Measurements from ENCODE around the gene PRDM11.

PRDM11 gene

GRCh38 chr11:45269678-45270077 lies 123.2 kb downstream of the PRDM11 start:
- Histone ChIP-seq H3K27me3 (no peaks in the 10 kb centered on the region), H3K9me3 (no peaks in the 10 kb centered on the region), H3K4me1 (no peaks in the 10 kb centered on the region), H3K4me3 (ENCODE audit: low read depth, low read length) (no peak overlapping the region), H3K36me3 (no peaks in the 10 kb centered on the region)
- DNase-seq: no peak
- no peak for TF ChIP-seq CTCF (IDR thresholded peaks at IDR 0.05; ENCODE audit: low read depth, low read length)

- Histone ChIP-seq H3K4me3 (ENCODE audit: low read depth, low read length) (no peak overlapping the region), H3K27me3 (no peaks in the 10 kb centered on the region), H3K36me3 (no peaks in the 10 kb centered on the region), H3K9me3 (no peaks in the 10 kb centered on the region), H3K4me1 (no peaks in the 10 kb centered on the region)
- TF ChIP-seq CTCF (IDR thresholded peaks at IDR 0.05; ENCODE audit: low read depth, low read length): no peak
- no peak for DNase-seq
Observed at GRCh38 chr11:45270946-45271716, 124.7 kb downstream of the PRDM11 start.

DNA sequence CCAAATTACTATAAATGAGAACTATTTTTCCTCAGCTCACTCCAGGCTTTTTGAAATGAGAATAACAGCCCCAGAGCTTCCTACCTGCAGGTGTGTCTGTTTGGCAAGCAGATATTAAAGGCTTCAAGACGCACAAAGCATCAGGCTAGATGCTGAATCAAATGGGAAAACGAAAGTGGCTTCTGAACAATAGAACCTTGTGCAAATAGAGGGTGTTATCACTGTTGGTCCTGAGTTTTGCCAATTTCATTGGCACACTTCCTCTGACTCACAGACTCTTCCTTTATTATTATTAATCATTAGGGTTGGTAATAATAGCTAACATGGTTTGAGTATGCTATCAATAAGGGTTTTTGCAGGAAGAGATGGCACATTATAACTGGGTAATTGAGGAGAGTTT lies 126.3 kb downstream of the PRDM11 start:
- Histone ChIP-seq H3K36me3 (no peaks in the 10 kb centered on the region), H3K9me3 (no peaks in the 10 kb centered on the region), H3K4me3 (ENCODE audit: low read depth, low read length) (no peak overlapping the region), H3K4me1 (no peaks in the 10 kb centered on the region), H3K27me3 (no peaks in the 10 kb centered on the region)
- no peak for DNase-seq
- no peak for TF ChIP-seq CTCF (IDR thresholded peaks at IDR 0.05; ENCODE audit: low read depth, low read length)

DNA sequence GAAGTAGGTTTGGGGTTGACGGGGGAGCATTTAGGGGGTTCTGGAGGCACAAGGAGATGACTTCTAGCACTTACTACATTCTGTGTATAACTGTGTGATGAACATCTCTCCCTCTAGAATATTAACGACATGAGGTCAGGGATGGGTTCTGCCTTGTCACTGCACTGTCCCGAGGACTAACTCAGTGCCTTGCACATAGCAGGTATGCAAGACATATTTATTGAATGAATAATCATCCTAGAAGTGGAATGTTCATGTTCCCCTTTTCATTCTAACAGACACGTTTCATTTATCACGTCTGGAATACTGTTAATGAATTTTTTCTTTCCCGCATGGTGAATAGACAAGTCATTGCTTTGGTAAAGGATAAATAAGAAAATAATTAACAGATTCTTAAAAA lies 127.1 kb downstream of the PRDM11 start:
- Histone ChIP-seq H3K9me3 (no peaks in the 10 kb centered on the region), H3K36me3 (no peaks in the 10 kb centered on the region), H3K4me3 (ENCODE audit: low read depth, low read length) (no peak overlapping the region), H3K4me1 (no peaks in the 10 kb centered on the region), H3K27me3 (no peaks in the 10 kb centered on the region)
- no peak for TF ChIP-seq CTCF (IDR thresholded peaks at IDR 0.05; ENCODE audit: low read depth, low read length)
- DNase-seq: no peak

- no peak overlapping the region for H3K4me3 ChIP-seq (ENCODE audit: low read depth, low read length)
- no peak for TF ChIP-seq CTCF (IDR thresholded peaks at IDR 0.05; ENCODE audit: low read depth, low read length)
- H3K27me3 ChIP-seq: no peaks in the 10 kb centered on the region
- no peaks in the 10 kb centered on the region for H3K4me1 ChIP-seq
- DNase-seq: no peak
- H3K36me3 ChIP-seq: no peaks in the 10 kb centered on the region
- H3K9me3 ChIP-seq: no peaks in the 10 kb centered on the region
Observed at GRCh38 chr11:45274206-45274605, 127.8 kb downstream of the PRDM11 start.

DNA sequence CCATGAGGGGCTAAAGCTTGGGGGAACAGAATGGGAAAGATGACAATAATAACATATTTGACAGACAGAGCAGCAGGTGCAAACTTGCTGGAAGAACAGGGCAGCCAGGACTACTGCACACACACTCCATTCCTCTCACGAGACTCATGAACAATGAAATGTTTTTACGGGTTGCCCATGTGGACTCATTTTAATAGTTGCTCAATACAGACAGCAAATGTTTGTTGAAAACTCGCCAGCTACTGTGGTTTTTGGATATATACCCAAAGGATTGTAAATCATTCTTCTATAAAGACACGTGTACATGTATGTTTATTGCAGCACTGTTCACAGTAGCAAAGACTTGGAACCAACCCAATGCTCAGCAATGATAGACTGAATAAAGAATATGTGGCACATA lies 129.4 kb downstream of the PRDM11 start:
- no peaks in the 10 kb centered on the region for H3K9me3 ChIP-seq
- no peak for DNase-seq
- TF ChIP-seq CTCF (IDR thresholded peaks at IDR 0.05; ENCODE audit: low read depth, low read length): no peak
- H3K27me3 ChIP-seq: no peaks in the 10 kb centered on the region
- H3K36me3 ChIP-seq: no peaks in the 10 kb centered on the region
- H3K4me3 ChIP-seq (ENCODE audit: low read depth, low read length): no peak overlapping the region
- no peaks in the 10 kb centered on the region for H3K4me1 ChIP-seq

Measured in BE2C (cell line).